Colonic mucosa (tissue), 4 donors: ENCODE measurements around the gene NOTCH2. TPM values are rescaled to one million over a fixed set of nuclear protein-coding genes. Genes with fewer than 3 reads are reported as not detected.

Source experiments
- DNase-seq: peaks from one replicate; pipeline ENCODE4 v3.0.0-alpha.2; 2020
- H3K27ac ChIP-seq: fragments of 200-600 bp; one replicate; pipeline ENCODE4 v1.8.0; 2021
- H3K27me3 ChIP-seq: fragments of 200-600 bp; one replicate; pipeline ENCODE4 v1.8.0; 2021
- H3K36me3 ChIP-seq: fragments of 200-600 bp; one replicate; pipeline ENCODE4 v1.8.0; 2021
- H3K4me1 ChIP-seq: fragments of 200-600 bp; one replicate; pipeline ENCODE4 v1.8.0; 2021; ENCODE audit warnings: mild to moderate bottlenecking
- H3K4me3 ChIP-seq: fragments of 200-600 bp; one replicate; pipeline ENCODE4 v1.8.0; 2021
- H3K9ac ChIP-seq, 2 donors: one replicate each; pipeline ENCODE4 v1.7.0; 2013; ENCODE audit warnings: control low read depth in 2 of 2, low read depth in 2 of 2, low read length in 2 of 2
- H3K9me3 ChIP-seq: fragments of 200-600 bp; one replicate; pipeline ENCODE4 v1.8.0; 2021
- CTCF ChIP-seq: fragments of 200-600 bp; IDR thresholded peaks from one replicate; pipeline ENCODE4 v1.8.0; 2022; ENCODE audit warnings: antibody characterized with exemption, mild to moderate bottlenecking
- intact Hi-C: fragments of 100-400 bp; cut with DNase I; formaldehyde crosslinking; loops from one replicate; pipeline ENCODE4 v1.14.1; 2022
- total RNA-seq, 2 donors: library from RNA; stranded (reverse); fragmentation: NEBNext Ultra II Directional in 1 of 2; extraction: Animal tissue kit (Norgen Biotek cat#: 25700) in 1 of 2; gene quantifications; one replicate each; pipeline ENCODE4 v1.2.1, GENCODE V29; 2021
- donor health status: healthy.
- donor health status: DM: no; HTN: no; CAD: no.
- donor health status: DM: no; HTN: no; CAD: no.

The NOTCH2 gene
- total RNA-seq, 2 donors from 2014 or later: 53.0 to 69.6 TPM

- no peaks in the 10 kb centered on the region for H3K36me3 ChIP-seq
- no peak overlapping the region for H3K27ac ChIP-seq
- H3K27me3 ChIP-seq: no peaks in the 10 kb centered on the region
- DNase-seq: no peak
- TF ChIP-seq CTCF: no peak
- no peaks in the 10 kb centered on the region for H3K4me1 ChIP-seq
- no peak overlapping the region for H3K4me3 ChIP-seq
- H3K9ac ChIP-seq: no peak overlapping the region
- intact Hi-C loops: loop anchor here (10.0 kb wide), 1 partner anchor 197 kb away; no protein-coding TSS in a partner anchor
- no peaks in the 10 kb centered on the region for H3K9me3 ChIP-seq
Measured at GRCh38 chr1:119941392-119941791, 128.1 kb downstream of the NOTCH2 start.

- DNase-seq: no peak
- Histone ChIP-seq H3K9ac (no peak overlapping the region), H3K27ac (no peak overlapping the region), H3K4me3 (no peak overlapping the region), H3K4me1 (no peaks in the 10 kb centered on the region), H3K36me3 (no peaks in the 10 kb centered on the region), H3K27me3 (no peaks in the 10 kb centered on the region), H3K9me3 (no peaks in the 10 kb centered on the region)
- intact Hi-C loops: loop anchor here (10.0 kb wide), 1 partner anchor 196 kb away; no protein-coding TSS in a partner anchor
- TF ChIP-seq CTCF: no peak
Measured at GRCh38 chr1:119940697-119941096, 128.8 kb downstream of the NOTCH2 start.

GRCh38 chr1:119937198-119937597 lies 132.3 kb downstream of the NOTCH2 start:
- TF ChIP-seq CTCF: no peak
- no peaks in the 10 kb centered on the region for H3K36me3 ChIP-seq

GRCh38 chr1:119935915-119936314 lies 133.5 kb downstream of the NOTCH2 start:
- no peak for TF ChIP-seq CTCF
- no peaks in the 10 kb centered on the region for H3K9me3 ChIP-seq
- intact Hi-C loops: no loop called here

More at GRCh38 chr1:119937198-119937597, 132.3 kb downstream of the NOTCH2 start:
- Histone ChIP-seq H3K27me3 (no peaks in the 10 kb centered on the region), H3K4me3 (no peak overlapping the region), H3K9me3 (no peaks in the 10 kb centered on the region), H3K4me1 (no peaks in the 10 kb centered on the region), H3K9ac (no peak overlapping the region), H3K27ac (no peak overlapping the region)
- intact Hi-C loops: no loop called here
- no peak for DNase-seq

GRCh38 chr1:119935373-119935772 lies 134.1 kb downstream of the NOTCH2 start:
- DNase-seq: no peak
- TF ChIP-seq CTCF: no peak
- H3K36me3 ChIP-seq: no peaks in the 10 kb centered on the region

More at GRCh38 chr1:119935915-119936314, 133.5 kb downstream of the NOTCH2 start:
- no peaks in the 10 kb centered on the region for H3K27me3 ChIP-seq
- DNase-seq: no peak
- H3K36me3 ChIP-seq: no peaks in the 10 kb centered on the region
- H3K4me1 ChIP-seq: no peaks in the 10 kb centered on the region
- H3K4me3 ChIP-seq: no peak overlapping the region
- H3K27ac ChIP-seq: no peak overlapping the region
- H3K9ac ChIP-seq: no peak overlapping the region

More at GRCh38 chr1:119935373-119935772, 134.1 kb downstream of the NOTCH2 start:
- Histone ChIP-seq H3K27me3 (no peaks in the 10 kb centered on the region), H3K27ac (no peak overlapping the region), H3K9ac (no peak overlapping the region), H3K9me3 (no peaks in the 10 kb centered on the region), H3K4me3 (no peak overlapping the region), H3K4me1 (no peaks in the 10 kb centered on the region)
- intact Hi-C loops: no loop called here
